GM19397 (cell line): Measurements from ENCODE around the gene PRDM16.

ENCODE experiments used
- ATAC-seq: cut with Tn5 transposase; IDR thresholded peaks from one replicate; pipeline ENCODE4 v1.9.1; 2021; ENCODE audit warnings: mild to moderate bottlenecking, moderate library complexity; ENCODE audit not compliant: unreplicated experiment

Gene PRDM16

GRCh38 chr1:3137111-3138100 is 68.4 kb downstream of the PRDM16 start:
- no peak for ATAC-seq

DNA sequence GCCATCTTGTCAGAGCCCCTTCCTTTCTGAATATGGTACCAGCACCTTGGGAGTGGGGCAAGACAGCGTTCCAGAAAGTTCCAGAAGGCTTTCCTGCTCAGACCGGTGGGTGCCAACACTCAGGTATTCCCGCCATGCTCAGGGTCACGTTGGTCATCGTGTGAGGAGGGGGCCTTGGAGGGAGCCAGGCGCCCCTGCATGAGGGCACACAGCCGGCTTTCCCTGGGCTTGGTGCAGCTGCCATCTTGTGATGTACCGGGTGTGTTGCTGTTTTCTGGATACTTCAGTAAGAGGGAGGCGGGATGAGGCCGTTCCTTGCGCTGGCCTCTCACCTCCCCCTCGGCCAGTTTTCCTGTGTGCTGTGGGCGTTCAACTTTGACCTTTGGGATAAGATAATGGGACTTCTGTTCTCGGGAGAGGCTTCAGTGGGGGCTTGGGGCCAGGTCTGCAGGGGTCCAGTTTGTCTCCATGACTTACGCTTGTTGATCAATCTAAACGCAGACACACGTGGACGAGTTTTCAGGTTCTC is 69.7 kb downstream of the PRDM16 start:
- ATAC-seq = no peak

GRCh38 chr1:3139451-3139852 is 70.4 kb downstream of the PRDM16 start:
- ATAC-seq = no peak

DNA sequence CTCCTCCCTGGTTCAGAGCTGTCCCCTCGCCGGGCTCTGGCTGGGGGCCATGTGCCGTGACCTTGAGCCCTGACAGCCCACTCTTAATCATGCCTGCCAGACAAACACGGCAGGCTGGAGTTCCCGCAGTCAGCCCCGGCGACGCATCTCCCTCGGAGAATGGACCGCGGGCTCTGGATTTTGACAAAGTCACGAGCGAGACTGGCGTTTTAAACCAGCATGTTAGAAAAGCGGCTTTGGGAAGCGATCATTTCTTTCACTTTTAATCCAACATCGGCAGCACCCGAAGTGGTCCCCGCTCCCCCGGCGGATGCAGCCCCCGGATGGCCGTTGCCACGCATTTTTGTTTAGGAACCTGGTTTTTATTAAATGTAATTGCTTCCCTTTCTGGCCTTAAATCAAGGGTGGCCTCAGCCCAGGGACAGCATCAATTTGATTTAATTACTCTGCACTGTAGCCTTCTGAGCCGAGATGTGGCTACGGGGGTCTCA is 70.9 kb downstream of the PRDM16 start:
- ATAC-seq = no peak

DNA sequence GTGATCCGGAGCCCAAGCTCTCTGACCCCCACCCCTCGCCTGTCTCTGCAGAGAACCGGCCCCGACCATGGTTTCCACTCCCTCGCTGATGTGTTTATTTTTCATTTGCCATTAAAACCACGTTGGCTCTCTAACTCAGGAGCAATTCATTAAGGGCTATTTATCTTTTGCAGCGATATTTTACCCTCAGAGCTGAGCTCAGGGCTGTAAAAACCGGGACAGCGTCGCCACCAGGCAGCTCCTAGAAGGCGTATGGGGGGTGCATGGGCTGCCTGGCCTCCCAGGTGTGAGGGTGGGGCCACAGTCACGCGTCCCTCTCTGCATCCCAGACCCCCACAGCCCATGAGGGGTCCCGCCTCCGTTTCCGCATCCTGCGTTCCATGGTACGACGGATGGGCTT is 71.4 kb downstream of the PRDM16 start:
- no peak for ATAC-seq

- no peak for ATAC-seq
Observed at GRCh38 chr1:3141129-3141528, 72.1 kb downstream of the PRDM16 start.

- ATAC-seq = no peak
Observed at GRCh38 chr1:3141836-3142235, 72.8 kb downstream of the PRDM16 start.

DNA sequence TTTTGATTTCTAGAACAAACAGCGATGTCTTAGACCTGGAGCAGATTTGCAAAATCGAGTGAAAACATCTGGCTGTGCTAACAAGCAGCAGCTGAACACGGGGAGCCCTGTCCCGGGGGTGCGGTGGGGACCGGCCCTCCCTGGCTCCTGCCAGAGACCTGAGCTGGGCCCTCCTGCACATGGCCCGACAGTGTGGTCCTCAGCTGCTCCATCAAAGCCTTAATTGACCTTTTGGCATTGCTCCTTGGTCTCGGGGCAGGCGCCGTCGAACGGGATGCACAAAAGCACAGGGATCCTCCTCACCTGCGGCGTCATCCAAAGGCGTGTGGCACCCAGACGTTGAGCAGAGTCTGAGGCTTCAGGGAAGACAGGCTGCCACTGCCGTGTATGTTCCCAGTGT is 73.2 kb downstream of the PRDM16 start:
- no peak for ATAC-seq

GRCh38 chr1:3142751-3143150 is 73.7 kb downstream of the PRDM16 start:
- ATAC-seq = no peak

- ATAC-seq = no peak
Observed at GRCh38 chr1:3145532-3146325, 76.7 kb downstream of the PRDM16 start.

DNA sequence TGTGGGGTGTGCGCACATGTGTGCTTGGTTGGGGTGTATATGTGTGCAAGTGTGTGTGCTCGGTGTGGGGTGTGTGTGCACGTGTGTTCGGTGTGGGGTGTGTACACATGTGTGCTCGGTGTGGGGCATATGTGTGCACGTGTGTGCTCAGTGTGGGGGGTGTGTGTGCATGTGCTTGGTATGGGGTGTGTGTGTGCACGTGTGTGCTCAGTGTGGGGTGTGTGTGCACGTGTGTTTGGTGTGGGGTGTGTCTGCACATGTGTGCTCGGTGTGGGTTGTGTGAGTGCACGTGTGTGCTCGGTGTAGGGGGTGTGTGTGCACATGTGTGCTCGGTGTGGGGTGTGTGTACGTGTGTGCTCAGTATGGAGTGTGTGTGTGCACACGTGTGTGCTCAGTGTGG is 77.5 kb downstream of the PRDM16 start:
- ATAC-seq = no peak

DNA sequence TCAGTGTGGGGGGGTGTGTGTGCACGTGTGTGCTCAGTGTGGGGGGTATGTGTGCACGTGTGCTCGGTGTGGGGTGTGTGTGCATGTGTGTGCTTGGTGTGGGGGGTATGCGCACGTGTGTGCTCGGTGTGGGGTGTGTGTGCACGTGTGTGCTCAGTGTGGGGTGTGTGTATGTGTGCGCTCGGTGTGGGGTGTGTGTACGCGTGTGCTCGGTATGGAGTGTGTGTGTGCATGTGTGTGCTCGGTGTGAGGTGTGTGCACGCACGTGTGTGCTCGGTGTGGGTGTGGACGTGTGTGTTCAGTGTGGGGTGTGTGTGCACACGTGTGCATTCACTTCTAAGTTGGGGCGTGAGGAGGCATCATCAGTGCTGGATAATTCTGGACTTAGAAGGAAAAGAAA is 77.9 kb downstream of the PRDM16 start:
- no peak for ATAC-seq

DNA sequence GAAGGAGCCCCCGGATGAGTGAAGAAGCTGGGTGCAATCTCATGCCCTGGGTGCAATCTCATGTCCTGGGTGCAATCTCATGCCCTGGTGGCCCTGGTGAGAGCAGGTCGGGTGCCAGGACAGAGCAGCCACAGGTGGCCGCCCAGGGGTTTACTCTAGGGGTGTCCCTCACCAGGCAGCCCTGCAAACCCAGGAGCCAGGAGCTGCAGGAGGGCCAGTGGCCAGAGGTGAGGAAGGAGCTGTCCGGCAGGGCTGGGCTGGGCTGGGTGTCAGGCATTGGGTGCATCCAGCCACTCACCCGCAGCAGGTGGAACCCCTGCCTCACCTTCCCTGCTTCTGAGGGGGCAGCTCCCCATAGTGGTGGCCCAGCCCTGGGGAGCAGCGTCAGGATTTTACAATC is 79.2 kb downstream of the PRDM16 start:
- no peak for ATAC-seq

DNA sequence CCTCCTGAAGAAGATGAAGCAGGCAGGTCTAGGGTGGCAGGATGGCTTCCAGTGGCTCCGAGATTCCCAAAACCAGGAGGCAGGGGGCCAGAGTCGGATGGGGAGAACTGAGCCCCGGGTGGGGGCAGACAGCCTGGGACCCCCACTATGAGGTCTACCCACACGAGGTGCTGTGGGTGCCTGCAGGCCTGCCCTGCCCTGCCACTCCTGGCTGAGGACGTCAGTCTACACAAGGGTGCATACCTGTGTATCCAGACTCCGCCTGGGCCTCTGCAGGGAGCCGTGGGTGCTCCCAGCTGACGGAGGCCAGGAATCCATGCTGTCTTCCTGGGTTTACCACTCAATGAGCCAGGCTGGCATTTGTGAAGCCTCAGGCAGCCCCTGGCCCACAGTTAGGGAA is 80.3 kb downstream of the PRDM16 start:
- no peak for ATAC-seq

DNA sequence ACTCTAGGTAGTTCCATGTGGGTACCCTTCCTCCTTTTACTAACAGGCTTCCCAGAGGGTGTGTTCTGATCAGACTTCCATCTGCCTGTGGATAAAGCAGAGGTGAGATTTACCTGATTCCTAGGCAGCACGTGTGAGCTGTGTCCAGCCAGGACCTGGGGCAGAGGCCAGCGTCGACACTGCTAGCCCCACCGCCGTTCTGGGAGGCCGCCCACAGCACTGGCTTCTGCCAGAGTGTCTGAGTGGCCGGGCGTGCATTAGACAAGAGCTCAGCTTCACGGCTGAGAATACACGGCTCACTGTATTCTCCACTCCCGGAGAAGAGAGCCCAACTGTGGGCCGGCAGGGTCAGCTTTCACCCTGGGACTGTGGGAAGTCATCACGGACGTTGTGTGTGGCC is 82.5 kb downstream of the PRDM16 start:
- ATAC-seq = no peak

DNA sequence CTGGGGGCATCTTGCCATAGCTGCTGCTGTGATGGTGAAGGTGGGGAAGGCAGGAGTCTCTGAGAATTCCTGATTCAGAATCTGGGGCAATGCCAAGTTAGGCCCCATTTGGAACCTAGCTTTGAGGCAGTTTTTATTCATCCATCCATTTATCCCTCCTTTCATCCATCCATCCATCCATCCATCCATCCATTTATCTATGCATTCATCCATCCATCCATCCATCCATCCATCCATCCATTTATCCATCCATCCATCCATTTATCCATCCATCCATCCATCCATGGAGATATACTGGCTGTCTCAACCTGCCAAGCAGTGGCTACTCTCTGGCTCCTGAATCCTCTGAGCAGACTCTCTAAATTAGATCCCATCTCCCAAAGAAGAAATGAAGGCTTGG is 83.1 kb downstream of the PRDM16 start:
- no peak for ATAC-seq

GRCh38 chr1:3153197-3153596 is 84.2 kb downstream of the PRDM16 start:
- ATAC-seq = no peak

- no peak for ATAC-seq
Observed at GRCh38 chr1:3153902-3154795, 85.1 kb downstream of the PRDM16 start.

DNA sequence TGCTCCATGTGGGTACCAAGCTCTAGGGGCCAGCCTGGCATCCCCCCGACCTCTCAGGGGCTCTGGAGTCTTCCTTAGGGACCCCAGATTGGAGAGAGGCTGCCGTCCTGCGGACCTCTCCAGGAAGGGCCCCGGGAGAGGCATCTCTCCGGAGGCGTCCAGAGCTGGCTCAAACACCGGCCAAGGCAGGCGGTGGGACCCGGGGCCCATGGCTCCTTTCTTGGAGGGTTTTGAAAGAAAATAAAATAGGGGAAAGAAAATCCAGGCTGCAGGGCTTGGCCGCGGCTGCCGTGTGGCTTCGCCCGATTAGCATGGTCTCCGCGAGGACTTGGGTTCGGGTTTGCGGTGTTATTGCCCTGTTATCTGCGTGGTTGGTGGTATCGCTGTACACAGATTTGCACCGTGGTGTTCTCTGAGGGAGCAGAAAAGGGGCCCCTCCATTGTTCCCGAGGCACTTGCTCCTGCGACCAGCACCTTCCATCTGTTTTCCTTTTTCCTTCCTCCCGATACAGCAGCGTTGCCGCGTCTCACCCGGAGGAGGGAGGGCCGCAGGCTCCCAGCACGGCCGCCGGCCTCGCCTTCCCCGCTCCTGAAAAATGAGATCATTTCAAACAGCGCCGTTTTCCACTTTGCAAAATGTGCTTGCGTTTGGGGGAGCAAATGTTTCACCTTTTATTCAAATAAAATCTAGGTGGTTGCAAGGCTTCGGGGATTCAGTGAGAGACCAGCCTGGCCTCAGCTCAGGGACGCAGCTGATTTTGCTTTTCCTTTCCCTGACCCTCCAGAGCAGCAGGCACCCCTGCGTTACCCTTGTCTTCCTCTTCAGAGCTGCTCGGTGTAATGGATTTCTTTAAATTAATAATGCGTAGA is 86.3 kb downstream of the PRDM16 start:
- ATAC-seq = no peak

DNA sequence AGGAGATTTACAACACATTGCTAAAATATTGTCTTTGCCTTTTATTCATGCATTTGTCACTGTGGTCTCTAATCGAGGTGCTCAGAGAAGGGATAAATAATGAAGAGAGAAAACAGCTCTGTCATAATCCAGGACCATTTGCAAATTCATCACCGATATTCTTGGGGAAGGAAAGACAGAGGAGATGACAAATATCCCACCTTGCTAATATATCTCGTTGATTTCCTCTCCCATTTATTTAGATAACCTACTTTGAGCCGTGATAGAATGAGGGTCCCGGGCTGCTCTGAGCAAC is 86.9 kb downstream of the PRDM16 start:
- no peak for ATAC-seq
